Measurements from ENCODE around the gene ZNF546.
"Not testable (repeated sequence)": the region's sequence is repeated elsewhere in the genome, so short reads cannot be mapped to it uniquely, and the experiment has no call there.

The ZNF546 gene

DNA sequence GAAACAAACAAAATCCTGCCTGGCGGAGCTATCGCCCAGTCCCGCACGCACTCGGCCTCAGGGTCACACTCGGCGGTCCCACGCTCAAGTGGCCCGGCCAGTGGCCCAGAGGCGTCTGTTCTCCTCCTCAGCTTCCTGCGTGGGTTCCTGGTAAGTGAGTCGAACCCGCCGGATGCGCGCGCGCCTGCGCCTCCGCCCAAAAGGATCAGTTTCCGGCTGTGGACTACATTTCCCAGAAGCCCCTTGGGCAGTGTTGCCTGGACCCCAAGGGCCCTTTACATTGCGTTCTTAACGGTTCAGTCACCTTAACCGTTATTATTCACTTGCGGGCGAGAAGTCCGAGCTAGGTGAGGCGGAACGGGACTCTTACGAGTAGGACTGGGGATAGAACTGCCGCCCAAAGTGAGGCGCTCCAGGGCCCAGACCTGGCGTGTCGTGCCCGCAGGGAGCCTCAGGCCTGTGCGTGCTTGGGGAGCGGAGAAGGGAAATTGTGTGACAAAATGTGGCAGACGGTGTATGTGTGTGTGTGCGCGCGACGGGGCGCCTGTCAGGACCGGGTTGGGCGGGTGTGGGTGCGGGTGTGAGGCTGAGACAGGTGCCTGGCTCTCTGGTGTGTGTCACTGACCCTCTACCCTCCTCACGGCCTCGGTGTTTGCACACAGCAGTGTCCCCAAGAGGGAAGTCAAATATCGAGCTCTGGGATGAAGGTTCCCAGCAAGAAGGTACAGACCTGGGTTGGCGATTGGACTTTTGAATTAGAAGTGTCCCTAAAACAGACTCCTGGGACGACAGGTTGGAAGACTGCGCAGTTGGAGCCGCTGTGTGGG, at the start of gene ZNF546:
ZNF546 (plus strand) TSS at position 250 of the 827 bp plus-strand sequence. CDS start 1,267 bp downstream, outside the sequence.
- DNase-seq (ENCODE audit: low spot score), result peak; percentile 91

DNA sequence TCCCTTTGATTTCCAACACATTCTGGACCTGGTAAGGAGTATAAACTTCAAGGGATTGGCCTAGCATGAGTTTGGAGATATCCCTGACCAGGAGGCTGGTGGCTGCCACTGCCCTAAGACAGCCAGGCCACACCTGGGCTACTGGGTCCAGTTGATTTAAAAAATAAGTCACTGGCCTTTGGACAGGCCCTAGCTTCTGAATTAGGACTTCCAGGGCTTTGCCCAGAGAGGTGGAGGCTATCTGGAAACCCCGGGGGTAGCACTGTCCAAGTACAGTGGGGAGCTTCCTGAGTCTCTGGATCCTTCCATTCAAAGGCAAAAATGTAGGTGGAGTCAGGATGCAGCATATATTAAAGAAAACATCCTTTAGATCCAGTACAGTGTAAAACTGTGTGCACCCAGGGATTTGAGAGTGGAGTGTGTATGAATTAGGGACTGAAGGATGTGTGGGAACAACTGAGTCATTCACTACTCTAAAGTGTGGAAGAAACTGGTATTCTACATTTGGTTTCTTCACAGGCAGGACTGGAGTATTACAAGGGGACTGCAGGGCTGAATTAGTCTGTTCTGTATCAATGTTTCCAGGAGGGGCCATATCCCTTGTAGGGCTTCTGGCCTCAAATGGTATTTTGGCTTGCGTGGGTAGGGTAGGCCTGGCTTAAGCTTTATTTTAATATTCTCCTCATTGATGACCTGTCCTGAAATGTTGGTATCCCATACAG, 47.7 kb upstream of the ZNF546 start:
- no peak for DNase-seq (ENCODE audit: low spot score)

DNA sequence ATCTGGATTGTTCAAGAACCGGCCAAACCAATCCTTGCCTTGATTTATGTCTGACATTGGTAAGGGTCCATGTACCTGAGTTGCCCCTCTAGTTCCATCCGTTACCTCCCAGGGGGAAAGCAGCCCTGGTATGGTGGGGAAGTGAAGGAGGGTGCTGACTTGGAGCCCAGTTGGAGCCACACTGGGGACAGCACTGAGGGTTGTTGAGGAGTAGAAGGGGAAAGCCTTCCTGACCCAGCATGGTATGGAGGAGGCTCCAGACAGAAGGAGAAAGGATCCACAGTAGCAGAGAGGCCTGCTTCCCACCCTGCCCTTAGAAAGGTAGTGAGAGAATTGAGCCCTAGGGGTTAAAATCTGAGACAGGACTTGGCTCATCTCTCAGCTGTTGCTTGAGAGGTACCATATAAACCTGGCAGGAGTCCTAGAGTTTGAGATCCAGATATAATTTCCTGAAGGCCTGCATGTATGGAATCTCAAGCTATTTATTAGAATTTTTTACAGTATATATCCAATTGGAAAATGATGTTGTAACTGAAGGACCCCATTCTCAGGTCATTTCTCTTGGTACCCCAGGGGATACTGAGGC, 45.7 kb upstream of the ZNF546 start:
- no peak for DNase-seq (ENCODE audit: low spot score)

DNA sequence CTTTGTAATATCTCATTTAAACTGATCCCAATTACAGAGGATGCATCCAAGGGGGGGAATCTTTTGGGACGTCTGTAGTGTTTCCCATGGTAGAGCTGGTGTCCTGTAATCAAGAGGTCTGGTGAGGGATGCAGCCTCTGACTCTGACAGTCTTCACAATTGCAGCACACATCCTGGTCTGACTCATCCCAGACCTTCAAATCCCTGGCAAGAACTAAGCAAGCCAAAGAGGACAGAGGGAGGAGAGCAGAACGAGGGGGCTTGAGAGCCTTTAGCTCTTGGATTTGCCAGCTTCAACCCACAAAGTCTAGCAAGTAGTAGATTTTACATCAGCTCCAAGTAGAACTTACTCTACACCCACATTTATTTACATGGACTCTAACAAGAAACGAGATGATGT, 45.2 kb upstream of the ZNF546 start:
- no peak for DNase-seq (ENCODE audit: low spot score)

DNA sequence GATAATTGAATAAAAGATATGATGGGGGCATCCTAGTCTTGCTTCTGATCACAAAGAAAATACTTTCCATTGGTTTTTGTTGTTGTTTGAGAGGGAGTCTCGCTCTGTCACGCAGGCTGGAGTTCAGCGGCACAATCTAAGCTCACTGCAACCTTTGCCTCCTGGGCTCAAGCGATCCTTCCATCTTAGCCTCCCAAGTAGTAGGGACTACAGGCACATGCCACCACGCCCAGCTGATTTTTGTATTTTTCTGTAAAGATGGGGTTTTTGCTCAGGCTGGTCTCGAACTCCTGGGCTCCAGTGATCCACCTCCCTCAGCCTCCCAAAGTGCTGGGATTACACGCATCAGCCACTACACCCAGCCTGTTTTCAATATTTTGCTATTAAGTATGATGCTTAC, 42.9 kb upstream of the ZNF546 start:
- peak; percentile 9 for DNase-seq (ENCODE audit: low spot score)

DNA sequence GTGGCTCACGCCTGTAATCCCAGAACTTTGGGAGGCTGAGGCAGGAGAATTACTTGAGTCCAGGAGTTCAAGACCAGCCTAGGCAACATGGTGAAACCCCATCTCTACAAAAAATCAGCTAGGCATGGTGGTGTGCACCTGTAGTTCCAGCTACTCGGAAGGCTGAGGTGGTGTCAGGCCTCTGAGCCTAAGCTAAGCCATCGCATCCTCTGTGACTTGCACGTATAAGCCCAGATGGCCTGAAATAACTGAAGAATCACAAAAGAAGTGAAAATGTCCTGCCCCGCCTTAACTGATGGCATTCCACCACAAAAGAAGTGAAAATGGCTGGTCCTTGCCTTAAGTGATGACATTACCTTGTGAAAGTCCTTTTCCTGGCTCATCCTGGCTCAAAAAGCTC, 39.0 kb upstream of the ZNF546 start:
- not testable (repeated sequence) for DNase-seq (ENCODE audit: low spot score)

DNA sequence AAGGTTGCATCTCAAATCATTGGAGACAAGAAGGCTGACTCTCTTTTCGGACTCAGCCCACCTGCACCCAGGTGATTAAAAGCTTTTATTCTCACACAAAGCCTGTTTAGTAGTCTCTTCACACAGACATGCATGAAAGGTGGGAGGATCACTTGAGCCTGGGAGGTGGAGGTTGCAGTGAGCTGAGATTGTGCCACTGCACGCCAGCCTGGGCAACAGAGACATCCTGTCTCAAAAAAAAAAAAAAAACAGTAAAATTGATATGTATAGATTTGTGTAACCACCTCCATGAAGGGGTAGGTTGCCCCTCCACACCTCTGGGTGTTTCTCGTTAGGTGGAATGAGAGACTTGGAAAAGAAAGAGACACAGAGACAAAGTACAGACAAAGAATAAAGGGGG, 37.9 kb upstream of the ZNF546 start:
- peak; percentile 43 for DNase-seq (ENCODE audit: low spot score)

DNA sequence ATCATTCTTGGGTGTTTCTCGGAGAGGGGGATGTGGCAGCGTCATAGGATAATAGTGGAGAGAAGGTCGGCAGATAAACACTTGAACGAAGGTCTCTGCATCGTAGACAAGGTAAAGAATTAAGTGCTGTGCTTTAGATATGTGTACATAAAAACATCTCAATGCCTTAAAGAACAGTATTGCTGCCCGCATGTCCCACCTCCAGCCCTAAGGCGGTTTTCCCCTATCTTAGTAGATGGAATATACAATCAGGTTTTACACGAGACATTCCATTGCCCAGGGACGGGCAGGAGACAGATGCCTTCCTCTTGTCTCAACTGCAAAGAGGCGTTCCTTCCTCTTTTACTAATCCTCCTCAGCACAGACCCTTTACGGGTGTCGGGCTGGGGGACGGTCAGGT, 37.5 kb upstream of the ZNF546 start:
- not testable (repeated sequence) for DNase-seq (ENCODE audit: low spot score)

DNA sequence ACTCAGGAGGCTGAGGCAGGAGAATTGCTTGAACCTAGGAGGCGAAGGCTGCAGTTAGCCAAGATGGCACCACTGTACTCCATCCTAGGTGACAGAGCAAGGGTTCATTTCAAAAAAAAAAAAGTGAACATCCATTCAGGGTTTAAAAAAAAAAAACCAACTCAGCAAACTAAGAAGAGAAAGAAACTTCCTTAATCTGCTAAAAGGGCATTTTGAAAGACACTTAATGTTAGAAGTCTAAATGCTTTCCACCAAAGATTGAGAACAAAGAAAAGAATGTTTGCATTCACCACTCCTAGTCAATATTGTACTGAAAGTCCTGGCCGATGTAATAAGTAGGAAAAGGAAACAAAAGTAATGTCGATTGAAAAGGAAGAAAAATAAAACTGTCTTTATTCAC, 33.0 kb upstream of the ZNF546 start:
- DNase-seq (ENCODE audit: low spot score), result no peak

DNA sequence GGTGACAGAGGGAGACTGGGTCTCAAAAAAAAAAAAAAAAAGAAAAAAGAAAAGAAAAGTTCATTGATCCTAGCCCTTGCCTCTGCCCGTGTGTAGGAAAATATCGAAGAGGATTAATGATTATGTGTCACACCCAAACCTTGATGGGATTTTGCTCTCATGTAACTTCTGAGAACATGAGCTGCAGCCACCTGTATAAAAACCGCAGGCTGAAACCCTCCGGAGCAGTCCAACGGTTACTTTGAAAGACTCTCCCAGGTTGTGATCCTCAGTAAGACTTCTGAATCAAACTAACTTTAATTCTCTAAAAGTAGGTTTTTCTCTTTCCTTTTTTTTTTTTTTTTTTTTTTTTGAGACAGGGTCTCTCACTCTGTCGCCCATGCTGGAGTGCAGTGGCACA, 30.2 kb upstream of the ZNF546 start:
- no peak for DNase-seq (ENCODE audit: low spot score)

DNA sequence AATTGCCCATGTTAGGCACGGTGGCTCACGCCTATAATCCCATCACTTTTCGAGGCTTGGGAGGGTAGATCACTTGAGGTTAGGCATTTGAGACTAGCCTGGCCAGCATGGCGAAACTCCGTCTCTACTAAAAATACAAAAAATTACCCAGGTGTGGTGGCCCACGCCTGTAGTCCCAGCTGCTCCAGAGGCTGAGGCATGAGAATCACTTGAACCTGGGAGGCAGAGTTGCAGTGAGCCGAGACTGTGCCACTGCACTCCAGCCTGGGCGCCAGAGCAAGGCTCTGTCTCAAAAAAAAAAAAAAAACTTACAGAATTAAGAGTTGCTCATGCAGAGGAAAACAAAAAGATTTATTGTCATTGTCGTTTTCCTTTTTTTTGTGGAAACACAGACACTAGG, 29.3 kb upstream of the ZNF546 start:
- no peak for DNase-seq (ENCODE audit: low spot score)

DNA sequence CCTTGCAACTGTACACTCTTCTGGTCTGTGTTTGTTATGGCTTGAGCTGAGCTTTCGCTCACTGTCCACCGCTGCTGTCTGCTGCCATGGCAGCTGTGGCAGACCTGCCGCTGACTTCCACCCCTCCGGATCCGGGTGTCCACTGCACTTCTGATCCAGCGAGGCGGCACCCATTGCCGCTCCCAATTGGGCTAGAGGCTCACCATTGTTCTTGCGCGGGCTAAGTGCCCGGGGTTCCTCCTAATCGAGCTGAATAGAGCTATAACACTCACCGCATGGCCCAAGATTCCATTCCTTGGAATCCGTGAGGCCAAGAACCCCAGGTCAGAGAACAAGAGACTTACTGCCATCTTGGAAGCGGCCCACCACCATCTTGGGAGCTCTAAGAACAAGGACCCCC, 28.1 kb upstream of the ZNF546 start:
- DNase-seq (ENCODE audit: low spot score), result no peak

DNA sequence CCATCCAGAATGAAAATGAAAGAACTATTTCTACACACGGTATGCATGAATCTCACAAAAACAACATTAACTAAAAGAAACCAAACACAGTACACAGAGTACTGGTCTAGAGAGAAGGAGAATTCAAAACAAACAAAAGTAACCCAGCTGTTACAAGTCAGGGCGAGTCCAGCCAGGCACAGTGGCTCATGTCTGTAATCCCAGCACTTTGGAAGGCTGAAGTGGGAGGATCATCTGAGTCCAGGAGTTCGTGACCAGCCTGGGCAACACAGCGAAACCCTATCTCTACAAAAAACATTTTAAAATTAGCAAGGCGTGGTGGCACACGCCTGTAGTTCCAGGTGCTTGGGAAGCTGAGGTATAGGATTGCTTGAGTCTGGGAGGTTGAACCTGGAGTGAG, 27.6 kb upstream of the ZNF546 start:
- no peak for DNase-seq (ENCODE audit: low spot score)

DNA sequence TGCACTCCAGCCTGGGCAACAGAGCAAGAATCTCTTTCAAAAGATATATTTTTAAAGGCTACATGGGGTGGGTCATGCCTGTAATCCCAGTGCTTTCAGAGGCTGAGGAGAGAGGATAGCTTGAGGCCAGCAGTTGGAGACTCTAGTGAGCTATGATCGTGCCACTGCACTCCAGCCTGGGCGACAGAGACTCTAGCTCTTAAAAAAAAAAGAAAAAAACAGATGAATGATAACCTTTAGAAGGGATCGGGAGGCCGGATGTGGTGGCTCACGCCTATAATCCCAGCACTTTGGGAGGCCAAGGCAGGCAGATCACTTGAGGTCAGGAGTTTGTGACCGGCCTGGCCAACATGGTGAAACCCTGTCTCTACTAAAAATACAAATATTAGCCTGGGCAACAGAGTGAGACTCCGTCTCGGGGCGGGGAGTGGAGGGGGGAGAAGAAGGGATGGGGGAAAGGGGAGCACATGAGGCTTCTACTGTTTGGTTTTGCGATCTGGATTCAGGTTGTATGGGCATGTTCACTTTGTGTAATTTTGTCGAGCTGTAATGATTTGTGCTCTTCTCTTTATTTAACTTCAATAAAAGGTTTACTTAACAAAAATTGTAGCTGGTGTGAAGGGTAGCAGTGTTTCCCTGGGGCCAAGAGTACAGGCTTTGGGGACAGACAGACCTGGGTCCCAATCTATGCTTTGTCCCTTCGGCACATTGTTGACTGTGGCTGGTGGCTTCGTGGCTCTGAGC, 27.0 kb upstream of the ZNF546 start:
- DNase-seq (ENCODE audit: low spot score), result peak; percentile 19

DNA sequence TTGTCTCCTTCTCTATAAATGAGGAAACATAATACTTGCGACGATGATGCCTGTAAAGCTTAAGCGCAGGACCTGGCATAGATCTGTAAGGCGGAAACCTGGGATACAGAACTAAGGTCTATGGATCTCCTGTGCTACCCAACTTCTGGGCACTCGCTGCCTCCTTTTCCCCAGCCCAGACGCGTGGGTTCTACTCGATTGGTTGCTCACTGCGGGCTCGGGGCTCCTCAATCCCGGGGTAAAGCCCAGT, 26.5 kb upstream of the ZNF546 start:
- no peak for DNase-seq (ENCODE audit: low spot score)

DNA sequence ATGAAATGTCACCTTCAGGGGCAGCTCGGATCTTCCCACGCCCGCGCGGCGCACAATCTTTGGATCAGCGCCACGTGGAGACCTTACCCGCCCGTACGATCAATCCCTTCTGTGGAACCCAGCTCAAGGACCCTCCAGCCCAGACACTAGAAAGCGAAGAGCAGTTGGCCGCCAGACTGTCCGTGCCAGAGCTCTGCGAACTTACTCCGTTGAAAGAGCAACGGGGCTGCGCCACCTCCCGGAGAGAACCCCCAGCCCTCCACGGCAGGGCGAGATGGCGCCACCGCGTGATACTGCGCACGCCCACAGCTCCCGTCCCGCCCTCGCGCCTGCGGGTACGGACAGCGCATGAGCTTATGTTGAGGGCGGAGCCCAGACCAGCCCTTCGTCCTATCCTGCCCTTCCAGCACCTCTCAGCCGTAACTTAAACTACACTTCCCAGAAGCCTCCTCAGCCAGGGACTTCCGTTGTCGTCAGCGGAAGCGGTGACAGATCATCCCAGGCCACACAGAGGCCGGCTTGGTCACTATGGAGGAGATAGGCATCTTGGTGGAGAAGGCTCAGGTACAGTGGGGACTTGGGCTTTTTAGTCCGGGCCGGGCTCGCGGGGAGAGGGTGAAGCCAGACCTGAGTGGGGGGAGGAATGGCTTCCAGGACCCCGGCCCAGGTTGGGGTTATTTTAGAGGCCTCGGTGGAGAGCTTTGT, 26.0 kb upstream of the ZNF546 start, which contains the start of gene PSMC4:
PSMC4 (plus strand) TSS at position 491 of the 705 bp plus-strand sequence; CDS start at position 529, 38 bp downstream.
- DNase-seq (ENCODE audit: low spot score), result peak; percentile 99

DNA sequence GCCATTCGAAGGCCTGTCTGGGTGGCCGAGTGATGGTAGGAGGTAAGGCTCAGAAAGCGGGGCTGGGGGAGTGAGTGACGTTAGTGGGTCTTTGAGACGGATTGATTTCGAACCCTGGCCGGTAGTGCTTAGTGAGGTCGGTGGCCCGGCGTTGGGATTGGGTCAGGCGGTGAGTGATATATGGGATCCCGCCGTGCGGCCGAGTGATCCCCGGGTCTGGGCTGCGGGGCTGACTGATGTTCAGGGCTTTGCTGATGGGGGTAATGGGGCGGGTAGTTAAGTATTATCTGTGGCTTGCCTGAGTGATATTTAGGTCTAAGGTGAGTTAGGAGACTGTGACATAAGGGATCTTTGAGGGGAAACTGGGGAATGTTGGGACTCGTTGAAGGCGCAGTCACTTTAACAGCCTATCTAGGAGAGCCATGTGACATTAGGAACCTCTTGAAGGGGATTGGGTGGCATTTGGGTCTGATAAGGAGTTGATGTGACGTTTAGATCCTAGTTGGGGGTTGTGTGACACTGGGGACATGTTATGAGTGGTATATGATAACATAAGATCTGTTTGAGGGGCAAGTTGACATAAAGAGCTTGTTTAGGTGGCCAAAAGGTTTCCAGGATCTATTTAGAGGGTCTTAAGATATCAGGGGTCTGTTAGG, 25.4 kb upstream of the ZNF546 start:
- DNase-seq (ENCODE audit: low spot score), result no peak

DNA sequence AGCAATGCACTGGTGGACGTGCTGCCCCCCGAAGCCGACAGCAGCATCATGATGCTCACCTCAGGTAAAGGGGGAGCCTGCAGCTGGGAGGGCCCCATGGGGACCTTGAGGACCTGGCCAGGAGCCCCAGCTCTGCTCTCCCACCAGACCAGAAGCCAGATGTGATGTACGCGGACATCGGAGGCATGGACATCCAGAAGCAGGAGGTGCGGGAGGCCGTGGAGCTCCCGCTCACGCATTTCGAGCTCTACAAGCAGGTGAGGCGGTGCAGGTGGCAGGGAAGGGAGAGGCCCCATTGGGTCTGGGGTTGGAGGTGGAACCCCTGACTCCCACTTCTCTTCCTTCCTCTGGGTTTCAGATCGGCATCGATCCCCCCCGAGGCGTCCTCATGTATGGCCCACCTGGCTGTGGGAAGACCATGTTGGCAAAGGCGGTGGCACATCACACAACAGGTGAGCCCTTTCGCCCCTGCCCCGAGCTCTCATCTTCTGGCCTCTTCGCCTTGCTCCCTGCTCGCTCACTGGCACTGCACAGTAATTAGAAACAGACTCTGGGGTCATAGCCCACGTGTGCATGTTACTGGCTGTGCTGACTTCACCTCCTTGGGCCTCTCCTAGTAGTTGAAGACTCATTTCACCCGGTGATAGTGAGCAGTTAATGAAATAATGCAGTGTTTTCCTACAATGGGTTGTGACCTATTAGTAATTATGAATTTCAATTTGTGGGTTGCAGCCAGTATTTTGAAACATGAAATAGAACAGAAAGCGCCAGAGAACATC, 22.3 kb upstream of the ZNF546 start:
- DNase-seq (ENCODE audit: low spot score), result no peak

DNA sequence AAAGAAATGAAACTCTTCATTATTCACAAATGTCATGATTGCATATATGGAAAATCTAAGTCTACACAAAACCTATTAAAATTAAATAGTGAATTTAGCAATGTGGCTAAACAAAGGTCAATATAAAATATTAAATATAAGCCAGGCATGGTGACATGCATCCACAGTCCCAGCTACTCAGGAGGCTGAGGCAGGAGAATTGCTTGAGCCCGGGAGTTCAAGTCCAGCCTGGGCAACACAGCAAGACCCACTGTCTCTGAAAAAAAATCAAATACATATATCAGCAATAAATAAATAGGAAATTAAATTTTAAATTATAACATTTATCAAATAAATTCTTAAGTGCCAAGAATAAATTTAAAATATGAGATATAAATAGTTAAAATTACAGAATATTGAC, 14.0 kb upstream of the ZNF546 start:
- DNase-seq (ENCODE audit: low spot score), result no peak

DNA sequence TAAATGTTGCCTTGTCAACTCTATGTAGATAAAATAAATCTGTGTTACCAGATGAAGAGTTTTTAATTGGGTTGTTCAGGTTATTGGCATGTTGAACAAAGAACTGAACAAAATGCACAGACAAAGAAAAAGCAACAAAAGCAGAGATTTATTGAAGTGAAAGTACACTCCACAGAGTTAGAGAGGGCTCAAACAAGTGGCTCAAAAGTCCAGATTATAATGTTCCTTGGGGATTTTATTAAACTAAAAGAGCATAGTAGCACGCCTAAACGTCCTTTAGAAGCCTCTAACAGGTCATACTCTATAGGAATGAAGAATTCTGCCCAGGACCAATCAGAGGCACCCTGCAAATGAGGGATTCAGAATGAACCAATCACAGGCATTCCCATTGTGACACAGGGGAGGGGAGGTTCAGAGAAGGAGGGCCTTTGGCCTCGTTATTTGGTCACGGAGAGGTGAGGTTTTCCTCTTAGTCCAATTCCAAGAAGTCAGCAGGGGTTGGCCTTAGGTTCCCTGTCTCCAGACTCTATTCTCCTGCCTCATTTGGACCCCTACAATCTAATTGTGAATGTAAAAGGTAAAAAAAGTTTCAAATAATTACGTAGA, 13.1 kb upstream of the ZNF546 start:
- DNase-seq (ENCODE audit: low spot score), result no peak
